Hepatocyte (in vitro differentiated cells): ENCODE measurements around the gene HECW1.

ENCODE experiments used
- CTCF ChIP-seq: fragments of 200-600 bp; sonication (generic); IDR thresholded peaks from 2 replicates; pipeline ENCODE4 v1.5.1; 2016; ENCODE audit warnings: antibody characterized with exemption, mild to moderate bottlenecking; ENCODE audit not compliant: poor library complexity
- EZH2 ChIP-seq: fragments of 200-600 bp; sonication (generic); IDR thresholded peaks from 2 replicates; pipeline ENCODE4 v1.6.1; 2016; ENCODE audit warnings: antibody characterized with exemption, mild to moderate bottlenecking, borderline replicate concordance

GRCh38 chr7:43166686-43167085, 54.2 kb downstream of the HECW1 start:
- TF ChIP-seq CTCF: no peak
- no peak for TF ChIP-seq EZH2
